NCI-H146 (cell line): Measurements from ENCODE around the gene CACNA1A.
"Not testable (repeated sequence)": the region's sequence is repeated elsewhere in the genome, so short reads cannot be mapped to it uniquely, and the experiment has no call there.

Experiments
- DNase-seq: peaks from one replicate; lab custom pipeline; 2025; lab: John Stamatoyannopoulos, UW

The CACNA1A gene

GRCh38 chr19:13229246-13229645, 277.0 kb downstream of the CACNA1A start:
- DNase-seq: no peak

- DNase-seq: no peak
These were observed 277.7 kb downstream of the CACNA1A start for GRCh38 chr19:13228561-13228960.

- no peak for DNase-seq
These were observed 279.3 kb downstream of the CACNA1A start for GRCh38 chr19:13226983-13227382.

GRCh38 chr19:13225973-13226865, 280.1 kb downstream of the CACNA1A start:
- DNase-seq: no peak

- no peak for DNase-seq
These were observed 281.2 kb downstream of the CACNA1A start for GRCh38 chr19:13225085-13225484.

GRCh38 chr19:13220847-13221246, 285.4 kb downstream of the CACNA1A start:
- no peak for DNase-seq

GRCh38 chr19:13215572-13216380, 290.5 kb downstream of the CACNA1A start:
- no peak for DNase-seq

GRCh38 chr19:13214036-13214730, 292.1 kb downstream of the CACNA1A start:
- no peak for DNase-seq

- DNase-seq: peak; percentile 58
These were observed 293.4 kb downstream of the CACNA1A start for GRCh38 chr19:13212759-13213330.

- no peak for DNase-seq
These were observed 294.6 kb downstream of the CACNA1A start for GRCh38 chr19:13211426-13212308.

- no peak for DNase-seq
These were observed 295.3 kb downstream of the CACNA1A start for GRCh38 chr19:13210941-13211340.

GRCh38 chr19:13210339-13210775, 295.9 kb downstream of the CACNA1A start:
- DNase-seq: no peak

- DNase-seq: no peak
These were observed 296.6 kb downstream of the CACNA1A start for GRCh38 chr19:13209484-13210338.

GRCh38 chr19:13208672-13209483, 297.4 kb downstream of the CACNA1A start:
- no peak for DNase-seq

GRCh38 chr19:13207846-13208671, 298.2 kb downstream of the CACNA1A start:
- DNase-seq: no peak

GRCh38 chr19:13207237-13207845, 298.9 kb downstream of the CACNA1A start:
- no peak for DNase-seq

- no peak for DNase-seq
These were observed 299.7 kb downstream of the CACNA1A start for GRCh38 chr19:13206587-13206986.

GRCh38 chr19:13202112-13202511, 304.2 kb downstream of the CACNA1A start:
- DNase-seq: not testable (repeated sequence)
